Activated CD8-positive, alpha-beta memory T cell treated with anti-CD3 and anti-CD28 coated beads for 24 hours (primary cell): Measurements from ENCODE around the gene WDR43.

ENCODE experiments used
- DNase-seq: peaks from one replicate; pipeline ENCODE4 v3.0.0-alpha.2; 2020

The WDR43 gene

GRCh38 chr2:28995765-28996750 is 101.6 kb downstream of the WDR43 start:
- no peak for DNase-seq

- DNase-seq: no peak
These were observed 102.9 kb downstream of the WDR43 start for GRCh38 chr2:28997237-28997846.
